ENCODE measurements around the gene USH2A. TPM values are rescaled to one million over a fixed set of nuclear protein-coding genes. Genes with fewer than 3 reads are reported as not detected.

Gene USH2A
- polyA plus RNA-seq, 2 of the 4 experiments (the other 2 are of a cell fraction), result not detected

DNA sequence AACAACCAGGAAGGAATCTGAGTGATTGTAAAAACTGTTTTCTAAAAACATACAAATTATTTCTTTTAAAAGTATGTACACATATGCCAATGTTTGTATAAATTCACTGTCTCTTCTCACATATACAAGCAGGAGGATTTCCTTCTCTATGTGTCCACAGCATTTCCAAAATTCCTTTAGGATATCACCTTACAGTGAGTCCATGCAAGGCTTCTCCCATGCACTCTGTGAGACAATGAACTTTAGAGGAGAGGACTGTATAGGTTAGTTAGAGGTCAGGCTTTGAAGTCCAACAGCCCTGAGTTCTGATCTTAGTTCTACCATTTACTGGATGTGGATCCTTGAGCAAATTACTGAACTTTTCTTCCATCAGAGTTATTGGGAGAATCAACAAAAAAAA lies 34.1 kb upstream of the USH2A start (continued):
- TF ChIP-seq, protein P1, sequence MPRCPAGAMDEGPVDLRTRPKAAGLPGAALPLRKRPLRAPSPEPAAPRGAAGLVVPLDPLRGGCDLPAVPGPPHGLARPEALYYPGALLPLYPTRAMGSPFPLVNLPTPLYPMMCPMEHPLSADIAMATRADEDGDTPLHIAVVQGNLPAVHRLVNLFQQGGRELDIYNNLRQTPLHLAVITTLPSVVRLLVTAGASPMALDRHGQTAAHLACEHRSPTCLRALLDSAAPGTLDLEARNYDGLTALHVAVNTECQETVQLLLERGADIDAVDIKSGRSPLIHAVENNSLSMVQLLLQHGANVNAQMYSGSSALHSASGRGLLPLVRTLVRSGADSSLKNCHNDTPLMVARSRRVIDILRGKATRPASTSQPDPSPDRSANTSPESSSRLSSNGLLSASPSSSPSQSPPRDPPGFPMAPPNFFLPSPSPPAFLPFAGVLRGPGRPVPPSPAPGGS (IDR thresholded peaks at IDR 0.05), result no peak

DNA sequence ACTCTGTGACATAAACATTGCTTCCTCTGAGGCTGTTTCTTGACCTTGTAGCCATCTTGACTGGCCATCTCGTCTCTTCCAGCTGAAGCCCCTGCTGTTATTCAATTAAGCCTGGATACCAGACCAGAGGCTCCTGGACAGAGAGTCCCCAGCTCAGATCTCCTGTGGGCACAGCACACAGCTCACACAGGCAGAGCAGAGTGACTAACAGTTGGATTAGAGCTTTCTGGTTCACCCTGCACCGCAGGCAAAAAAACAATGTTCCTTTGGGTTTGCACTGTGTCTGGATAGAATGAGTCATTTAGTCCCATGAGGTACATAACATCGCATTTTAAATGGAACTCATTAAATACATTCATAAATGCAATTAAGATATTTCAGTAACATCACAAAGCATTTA lies 33.4 kb upstream of the USH2A start:
- Histone ChIP-seq H3K4me2 (no peak overlapping the region), H3K9me3 (no peaks in the 10 kb centered on the region), H3K4me1 (no peaks in the 10 kb centered on the region), H3K27ac (no peak overlapping the region), H3K4me3 (no peak overlapping the region)
- FAIRE-seq (no peak), DNase-seq (ENCODE audit: low read depth in 1 of 2, low spot score in 1 of 2) (no peak), ATAC-seq (no peak)
- ChIA-PET POLR2A (no interaction called here), CTCF (no interaction called here)
- WGBS (ENCODE audit: missing lambda C conversion rate), result 8% methylated on average over 3 of the region's 3 CpGs
- TF ChIP-seq CHD2 (IDR thresholded peaks at IDR 0.05; ENCODE audit: low read length, partially characterized antibody) (no peak), TFCP2L1 (CRISPR knock-in tag; IDR thresholded peaks at IDR 0.05) (no peak), PHF8 (IDR thresholded peaks at IDR 0.05; ENCODE audit: borderline replicate concordance, low read depth) (no peak), JUN (IDR thresholded peaks at IDR 0.05) (no peak), TP53 (CRISPR knock-in tag; IDR thresholded peaks at IDR 0.05) (no peak)

DNA sequence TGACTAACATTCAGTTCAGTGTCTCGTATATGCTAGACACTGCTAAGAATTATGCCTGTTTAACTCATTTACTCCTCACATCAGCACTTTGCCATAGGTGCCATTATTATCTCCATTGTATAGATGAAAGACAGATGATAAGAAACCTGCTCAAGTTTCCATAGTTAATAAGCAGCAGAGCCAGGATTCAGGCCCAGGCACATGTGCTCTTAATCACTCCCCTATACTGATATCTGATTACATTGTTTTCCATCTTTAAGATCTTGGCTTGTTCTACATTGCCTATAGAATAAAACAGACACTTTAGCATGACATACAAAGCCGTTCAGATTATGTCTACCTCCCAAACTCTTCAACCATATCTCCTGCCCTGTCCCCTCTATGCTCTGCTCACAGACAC lies 30.5 kb upstream of the USH2A start:
- ATAC-seq (no peak), FAIRE-seq (no peak), DNase-seq (ENCODE audit: low read depth in 1 of 2, low spot score in 1 of 2) (no peak)
- no peak overlapping the region for H3K4me3 ChIP-seq
- no peaks in the 10 kb centered on the region for H3K4me1 ChIP-seq
- no peak overlapping the region for H3K4me2 ChIP-seq
- ChIA-PET POLR2A (no interaction called here), CTCF (no interaction called here)
- 3% methylated on average over 2 of the region's 2 CpGs for WGBS (ENCODE audit: missing lambda C conversion rate)
- TF ChIP-seq MAZ (IDR thresholded peaks at IDR 0.05; ENCODE audit: borderline replicate concordance, low read depth, low read length) (no peak), TFCP2L1 (CRISPR knock-in tag; IDR thresholded peaks at IDR 0.05) (no peak), ZNF302 (CRISPR knock-in tag; IDR thresholded peaks at IDR 0.05) (no peak), CEBPB (IDR thresholded peaks at IDR 0.05) (no peak), HEYL (CRISPR knock-in tag; IDR thresholded peaks at IDR 0.05) (no peak), HOXB13 (CRISPR knock-in tag; IDR thresholded peaks at IDR 0.05; ENCODE audit: low read depth) (no peak), RCOR1 (IDR thresholded peaks at IDR 0.05; ENCODE audit: low read depth, low read length) (no peak), RARB (CRISPR knock-in tag; IDR thresholded peaks at IDR 0.05) (no peak), RNF2 (IDR thresholded peaks at IDR 0.05; ENCODE audit: borderline replicate concordance, low read depth) (no peak), POLR2AphosphoS2 (conservative IDR thresholded peaks at IDR 0.05; ENCODE audit: low read length) (no peak), JUN (IDR thresholded peaks at IDR 0.05) (no peak)
- TF ChIP-seq, protein P2, sequence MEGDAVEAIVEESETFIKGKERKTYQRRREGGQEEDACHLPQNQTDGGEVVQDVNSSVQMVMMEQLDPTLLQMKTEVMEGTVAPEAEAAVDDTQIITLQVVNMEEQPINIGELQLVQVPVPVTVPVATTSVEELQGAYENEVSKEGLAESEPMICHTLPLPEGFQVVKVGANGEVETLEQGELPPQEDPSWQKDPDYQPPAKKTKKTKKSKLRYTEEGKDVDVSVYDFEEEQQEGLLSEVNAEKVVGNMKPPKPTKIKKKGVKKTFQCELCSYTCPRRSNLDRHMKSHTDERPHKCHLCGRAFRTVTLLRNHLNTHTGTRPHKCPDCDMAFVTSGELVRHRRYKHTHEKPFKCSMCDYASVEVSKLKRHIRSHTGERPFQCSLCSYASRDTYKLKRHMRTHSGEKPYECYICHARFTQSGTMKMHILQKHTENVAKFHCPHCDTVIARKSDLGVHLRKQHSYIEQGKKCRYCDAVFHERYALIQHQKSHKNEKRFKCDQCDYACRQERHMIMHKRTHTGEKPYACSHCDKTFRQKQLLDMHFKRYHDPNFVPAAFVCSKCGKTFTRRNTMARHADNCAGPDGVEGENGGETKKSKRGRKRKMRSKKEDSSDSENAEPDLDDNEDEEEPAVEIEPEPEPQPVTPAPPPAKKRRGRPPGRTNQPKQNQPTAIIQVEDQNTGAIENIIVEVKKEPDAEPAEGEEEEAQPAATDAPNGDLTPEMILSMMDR (IDR thresholded peaks at IDR 0.05), result no peak
- TF ChIP-seq, protein P3, sequence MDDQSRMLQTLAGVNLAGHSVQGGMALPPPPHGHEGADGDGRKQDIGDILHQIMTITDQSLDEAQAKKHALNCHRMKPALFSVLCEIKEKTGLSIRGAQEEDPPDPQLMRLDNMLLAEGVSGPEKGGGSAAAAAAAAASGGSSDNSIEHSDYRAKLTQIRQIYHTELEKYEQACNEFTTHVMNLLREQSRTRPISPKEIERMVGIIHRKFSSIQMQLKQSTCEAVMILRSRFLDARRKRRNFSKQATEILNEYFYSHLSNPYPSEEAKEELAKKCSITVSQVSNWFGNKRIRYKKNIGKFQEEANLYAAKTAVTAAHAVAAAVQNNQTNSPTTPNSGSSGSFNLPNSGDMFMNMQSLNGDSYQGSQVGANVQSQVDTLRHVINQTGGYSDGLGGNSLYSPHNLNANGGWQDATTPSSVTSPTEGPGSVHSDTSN (IDR thresholded peaks at IDR 0.05), result no peak
- TF ChIP-seq, protein P1 (IDR thresholded peaks at IDR 0.05), result no peak
- TF ChIP-seq, protein P4, sequence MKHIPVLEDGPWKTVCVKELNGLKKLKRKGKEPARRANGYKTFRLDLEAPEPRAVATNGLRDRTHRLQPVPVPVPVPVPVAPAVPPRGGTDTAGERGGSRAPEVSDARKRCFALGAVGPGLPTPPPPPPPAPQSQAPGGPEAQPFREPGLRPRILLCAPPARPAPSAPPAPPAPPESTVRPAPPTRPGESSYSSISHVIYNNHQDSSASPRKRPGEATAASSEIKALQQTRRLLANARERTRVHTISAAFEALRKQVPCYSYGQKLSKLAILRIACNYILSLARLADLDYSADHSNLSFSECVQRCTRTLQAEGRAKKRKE (CRISPR knock-in tag; IDR thresholded peaks at IDR 0.05; ENCODE audit: low read depth), result no peak
- TF ChIP-seq, protein P5, sequence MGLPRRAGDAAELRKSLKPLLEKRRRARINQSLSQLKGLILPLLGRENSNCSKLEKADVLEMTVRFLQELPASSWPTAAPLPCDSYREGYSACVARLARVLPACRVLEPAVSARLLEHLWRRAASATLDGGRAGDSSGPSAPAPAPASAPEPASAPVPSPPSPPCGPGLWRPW (IDR thresholded peaks at IDR 0.05), result no peak
- TF ChIP-seq, protein P6, sequence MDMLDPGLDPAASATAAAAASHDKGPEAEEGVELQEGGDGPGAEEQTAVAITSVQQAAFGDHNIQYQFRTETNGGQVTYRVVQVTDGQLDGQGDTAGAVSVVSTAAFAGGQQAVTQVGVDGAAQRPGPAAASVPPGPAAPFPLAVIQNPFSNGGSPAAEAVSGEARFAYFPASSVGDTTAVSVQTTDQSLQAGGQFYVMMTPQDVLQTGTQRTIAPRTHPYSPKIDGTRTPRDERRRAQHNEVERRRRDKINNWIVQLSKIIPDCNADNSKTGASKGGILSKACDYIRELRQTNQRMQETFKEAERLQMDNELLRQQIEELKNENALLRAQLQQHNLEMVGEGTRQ (IDR thresholded peaks at IDR 0.05), result no peak
- H3K9me3 ChIP-seq, result no peaks in the 10 kb centered on the region
- no peak overlapping the region for H3K27ac ChIP-seq
